ENCODE measurements around the gene PAQR8.

PAQR8 gene

DNA sequence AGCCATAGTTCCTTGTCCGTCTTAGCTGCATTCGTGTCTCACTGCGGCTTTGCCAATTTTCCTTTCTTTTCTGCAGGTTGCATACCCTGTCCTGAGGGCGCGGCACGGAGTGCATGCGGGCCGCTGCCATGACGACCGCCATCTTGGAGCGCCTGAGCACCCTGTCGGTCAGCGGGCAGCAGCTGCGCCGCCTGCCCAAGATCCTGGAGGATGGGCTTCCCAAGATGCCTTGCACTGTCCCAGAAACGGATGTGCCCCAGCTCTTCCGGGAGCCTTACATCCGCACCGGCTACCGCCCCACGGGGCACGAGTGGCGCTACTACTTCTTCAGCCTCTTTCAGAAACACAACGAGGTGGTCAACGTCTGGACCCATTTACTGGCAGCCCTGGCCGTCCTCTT is 41.1 kb downstream of the PAQR8 start:
- Histone ChIP-seq H3K4me3 (replicated peaks; ENCODE audit: low read depth, low read length) (no peak overlapping the region), H3K27me3 (replicated peaks; ENCODE audit: control insufficient read depth, insufficient read depth, low read length) (no peaks in the 10 kb centered on the region), H3K36me3 (ENCODE audit: control insufficient read depth, insufficient read depth, low read length) (peaks cover 5% of the 10 kb centered on the region)
- no peak for DNase-seq (ENCODE audit: extremely low read depth, insufficient read length)
- TF ChIP-seq, protein P1, sequence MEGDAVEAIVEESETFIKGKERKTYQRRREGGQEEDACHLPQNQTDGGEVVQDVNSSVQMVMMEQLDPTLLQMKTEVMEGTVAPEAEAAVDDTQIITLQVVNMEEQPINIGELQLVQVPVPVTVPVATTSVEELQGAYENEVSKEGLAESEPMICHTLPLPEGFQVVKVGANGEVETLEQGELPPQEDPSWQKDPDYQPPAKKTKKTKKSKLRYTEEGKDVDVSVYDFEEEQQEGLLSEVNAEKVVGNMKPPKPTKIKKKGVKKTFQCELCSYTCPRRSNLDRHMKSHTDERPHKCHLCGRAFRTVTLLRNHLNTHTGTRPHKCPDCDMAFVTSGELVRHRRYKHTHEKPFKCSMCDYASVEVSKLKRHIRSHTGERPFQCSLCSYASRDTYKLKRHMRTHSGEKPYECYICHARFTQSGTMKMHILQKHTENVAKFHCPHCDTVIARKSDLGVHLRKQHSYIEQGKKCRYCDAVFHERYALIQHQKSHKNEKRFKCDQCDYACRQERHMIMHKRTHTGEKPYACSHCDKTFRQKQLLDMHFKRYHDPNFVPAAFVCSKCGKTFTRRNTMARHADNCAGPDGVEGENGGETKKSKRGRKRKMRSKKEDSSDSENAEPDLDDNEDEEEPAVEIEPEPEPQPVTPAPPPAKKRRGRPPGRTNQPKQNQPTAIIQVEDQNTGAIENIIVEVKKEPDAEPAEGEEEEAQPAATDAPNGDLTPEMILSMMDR (IDR thresholded peaks at IDR 0.05; ENCODE audit: insufficient read depth, low read length, poor library complexity, severe bottlenecking) = no peak

DNA sequence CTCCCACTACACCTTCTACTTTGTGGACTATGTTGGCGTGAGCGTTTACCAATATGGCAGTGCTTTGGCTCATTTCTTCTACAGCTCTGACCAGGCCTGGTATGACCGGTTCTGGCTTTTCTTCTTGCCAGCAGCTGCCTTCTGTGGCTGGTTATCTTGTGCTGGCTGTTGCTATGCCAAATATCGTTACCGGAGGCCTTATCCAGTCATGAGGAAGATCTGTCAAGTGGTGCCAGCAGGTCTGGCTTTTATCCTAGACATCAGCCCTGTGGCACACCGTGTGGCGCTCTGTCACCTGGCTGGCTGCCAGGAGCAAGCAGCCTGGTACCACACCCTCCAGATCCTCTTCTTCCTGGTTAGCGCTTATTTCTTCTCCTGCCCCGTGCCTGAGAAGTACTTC is 41.7 kb downstream of the PAQR8 start:
- no peaks in the 10 kb centered on the region for H3K27me3 ChIP-seq (replicated peaks; ENCODE audit: control insufficient read depth, insufficient read depth, low read length)
- DNase-seq (ENCODE audit: extremely low read depth, insufficient read length) = no peak
- TF ChIP-seq, protein P1 (IDR thresholded peaks at IDR 0.05; ENCODE audit: insufficient read depth, low read length, poor library complexity, severe bottlenecking) = no peak

DNA sequence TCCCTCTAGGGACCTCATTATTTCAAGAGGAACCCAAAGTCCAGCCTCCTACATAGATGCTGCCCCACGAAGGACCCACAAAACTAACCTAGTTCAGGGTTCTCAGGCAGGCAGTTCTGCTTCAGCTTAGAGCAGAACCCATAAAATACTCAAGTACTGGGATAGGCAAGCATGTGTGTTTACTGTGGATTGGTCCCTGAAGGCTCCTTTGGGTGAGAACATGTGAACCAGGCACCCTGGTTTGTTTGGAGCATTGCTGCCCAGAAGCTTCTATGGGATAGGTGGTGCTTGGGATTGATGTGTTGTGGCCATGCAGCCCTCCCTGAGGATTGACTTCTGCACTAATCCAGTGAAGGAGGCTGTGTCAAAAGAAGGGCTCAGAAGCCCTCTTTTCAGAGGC is 43.3 kb downstream of the PAQR8 start:
- Histone ChIP-seq H3K36me3 (ENCODE audit: control insufficient read depth, insufficient read depth, low read length) (peaks cover 5% of the 10 kb centered on the region), H3K27me3 (replicated peaks; ENCODE audit: control insufficient read depth, insufficient read depth, low read length) (no peaks in the 10 kb centered on the region), H3K4me3 (replicated peaks; ENCODE audit: low read depth, low read length) (no peak overlapping the region)
- TF ChIP-seq, protein P1 (IDR thresholded peaks at IDR 0.05; ENCODE audit: insufficient read depth, low read length, poor library complexity, severe bottlenecking) = no peak
- DNase-seq (ENCODE audit: extremely low read depth, insufficient read length) = no peak

More for the DNA sequence above, 41.7 kb downstream of the PAQR8 start:
- no peak overlapping the region for H3K4me3 ChIP-seq (replicated peaks; ENCODE audit: low read depth, low read length)
- H3K36me3 ChIP-seq (ENCODE audit: control insufficient read depth, insufficient read depth, low read length) = peaks cover 5% of the 10 kb centered on the region

DNA sequence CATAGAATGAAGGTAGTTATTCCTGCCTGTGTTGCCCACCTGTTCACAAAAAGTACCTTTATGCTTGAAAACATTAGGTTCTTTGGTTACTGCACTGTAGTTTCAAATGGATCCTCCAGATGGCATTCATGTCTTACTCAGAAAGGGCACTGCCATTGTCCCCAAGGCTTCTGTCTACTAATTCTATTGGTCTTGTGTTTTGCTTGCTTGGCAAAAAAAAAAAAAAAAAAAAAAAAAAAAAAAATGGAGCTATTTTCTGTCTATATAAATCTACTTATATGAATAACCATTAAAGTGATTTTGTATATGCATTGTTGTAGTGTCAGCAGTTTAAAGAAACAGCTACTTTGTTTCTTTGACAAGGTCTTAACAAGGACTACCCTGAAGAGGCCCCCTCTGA is 45.5 kb downstream of the PAQR8 start:
- TF ChIP-seq, protein P1 (IDR thresholded peaks at IDR 0.05; ENCODE audit: insufficient read depth, low read length, poor library complexity, severe bottlenecking) = peak; percentile 55
- peaks cover 5% of the 10 kb centered on the region for H3K36me3 ChIP-seq (ENCODE audit: control insufficient read depth, insufficient read depth, low read length)
- DNase-seq (ENCODE audit: extremely low read depth, insufficient read length) = no peak
- H3K4me3 ChIP-seq (replicated peaks; ENCODE audit: low read depth, low read length) = no peak overlapping the region
- no peaks in the 10 kb centered on the region for H3K27me3 ChIP-seq (replicated peaks; ENCODE audit: control insufficient read depth, insufficient read depth, low read length)

DNA sequence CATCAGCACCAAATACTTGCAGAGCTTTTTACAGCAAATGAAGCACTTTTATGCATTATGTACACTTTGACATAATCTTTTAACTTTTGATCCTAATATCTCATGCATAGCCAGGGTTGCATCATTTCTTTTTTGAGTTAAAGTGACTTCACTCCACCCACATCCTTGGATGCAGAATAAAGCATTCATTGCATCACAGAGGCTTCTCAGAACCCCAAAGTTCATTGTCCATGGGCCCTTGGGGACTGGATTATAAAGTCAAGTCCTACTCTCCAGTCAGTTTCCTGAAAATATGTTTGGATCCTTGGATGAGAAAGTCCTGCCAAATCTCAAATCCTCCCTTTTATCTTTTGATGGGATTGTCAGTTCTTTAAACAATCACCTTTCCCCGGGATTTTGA is 47.5 kb downstream of the PAQR8 start:
- DNase-seq (ENCODE audit: extremely low read depth, insufficient read length) = no peak
- Histone ChIP-seq H3K27me3 (replicated peaks; ENCODE audit: control insufficient read depth, insufficient read depth, low read length) (no peaks in the 10 kb centered on the region), H3K4me3 (replicated peaks; ENCODE audit: low read depth, low read length) (no peak overlapping the region), H3K36me3 (ENCODE audit: control insufficient read depth, insufficient read depth, low read length) (no peaks in the 10 kb centered on the region; the same call in 1 of the 2 replicates)
- TF ChIP-seq, protein P1 (IDR thresholded peaks at IDR 0.05; ENCODE audit: insufficient read depth, low read length, poor library complexity, severe bottlenecking) = no peak

DNA sequence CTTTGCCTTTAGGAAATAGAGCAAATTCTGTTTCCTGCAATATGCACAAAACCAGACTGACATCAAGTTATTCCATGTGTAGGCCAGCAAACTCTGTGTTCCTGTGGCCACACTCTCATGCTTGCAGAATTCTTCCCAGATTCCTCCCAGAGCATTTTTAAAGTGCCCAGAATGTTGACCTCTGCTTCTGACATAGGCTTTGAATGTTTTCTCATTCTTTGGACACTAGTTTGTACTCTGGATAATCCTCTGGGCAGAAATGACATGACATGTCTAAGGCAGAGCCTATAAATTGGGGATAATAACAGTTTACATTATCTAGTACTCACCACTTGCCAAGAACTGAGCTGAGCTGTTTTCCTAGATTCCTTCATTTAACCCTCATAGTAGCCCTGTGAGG is 49.0 kb downstream of the PAQR8 start:
- TF ChIP-seq, protein P1 (IDR thresholded peaks at IDR 0.05; ENCODE audit: insufficient read depth, low read length, poor library complexity, severe bottlenecking) = no peak
- no peak overlapping the region for H3K4me3 ChIP-seq (replicated peaks; ENCODE audit: low read depth, low read length)
- no peaks in the 10 kb centered on the region for H3K27me3 ChIP-seq (replicated peaks; ENCODE audit: control insufficient read depth, insufficient read depth, low read length)
- no peak for DNase-seq (ENCODE audit: extremely low read depth, insufficient read length)
- H3K36me3 ChIP-seq (ENCODE audit: control insufficient read depth, insufficient read depth, low read length) = no peaks in the 10 kb centered on the region; the same call in 1 of the 2 replicates

Data from GM06990 (cell line).